ENCODE results near the gene SDF2L1.
A peak's percentile ranks its signal among the peaks of the same experiment; 100 is the strongest.
"Not testable (repeated sequence)": the region's sequence is repeated elsewhere in the genome, so short reads cannot be mapped to it uniquely, and the experiment has no call there.

Gene SDF2L1

GRCh38 chr22:21636629-21637218 is 5.4 kb upstream of the SDF2L1 start:
- no peaks in the 10 kb centered on the region for H3K9me3 ChIP-seq (ENCODE audit: control insufficient read depth, low read length)
- H3K27me3 ChIP-seq (replicated peaks; ENCODE audit: control insufficient read depth, insufficient read depth, low read length, poor library complexity, severe bottlenecking) = no peaks in the 10 kb centered on the region
- H3K4me1 ChIP-seq (ENCODE audit: control insufficient read depth, insufficient read depth, low read length, poor library complexity, severe bottlenecking) = peaks cover 4% of the 10 kb centered on the region
- H3K36me3 ChIP-seq (ENCODE audit: control insufficient read depth, insufficient read depth, low read length) = no peaks in the 10 kb centered on the region
- no peak overlapping the region for H3K4me3 ChIP-seq (ENCODE audit: insufficient read depth, low read depth, low read length, poor library complexity, severe bottlenecking)
- no peak for DNase-seq
- no peak overlapping the region for H3K27ac ChIP-seq (ENCODE audit: insufficient read depth, low read length, poor library complexity, severe bottlenecking)

- not testable (repeated sequence) for H3K4me3 ChIP-seq (ENCODE audit: insufficient read depth, low read depth, low read length, poor library complexity, severe bottlenecking); H3K4me1 ChIP-seq (ENCODE audit: control insufficient read depth, insufficient read depth, low read length, poor library complexity, severe bottlenecking); H3K9me3 ChIP-seq (ENCODE audit: control insufficient read depth, low read length); H3K36me3 ChIP-seq (ENCODE audit: control insufficient read depth, insufficient read depth, low read length); H3K27ac ChIP-seq (ENCODE audit: insufficient read depth, low read length, poor library complexity, severe bottlenecking); H3K27me3 ChIP-seq (replicated peaks; ENCODE audit: control insufficient read depth, insufficient read depth, low read length, poor library complexity, severe bottlenecking); DNase-seq
Observed at GRCh38 chr22:21637450-21637849, 4.7 kb upstream of the SDF2L1 start.

GRCh38 chr22:21639359-21639758 is 2.7 kb upstream of the SDF2L1 start:
- H3K36me3 ChIP-seq (ENCODE audit: control insufficient read depth, insufficient read depth, low read length) = no peaks in the 10 kb centered on the region
- DNase-seq = no peak
- H3K4me1 ChIP-seq (ENCODE audit: control insufficient read depth, insufficient read depth, low read length, poor library complexity, severe bottlenecking) = peaks cover 18% of the 10 kb centered on the region
- H3K9me3 ChIP-seq (ENCODE audit: control insufficient read depth, low read length) = no peaks in the 10 kb centered on the region
- H3K4me3 ChIP-seq (ENCODE audit: insufficient read depth, low read depth, low read length, poor library complexity, severe bottlenecking) = no peak overlapping the region
- H3K27ac ChIP-seq (ENCODE audit: insufficient read depth, low read length, poor library complexity, severe bottlenecking) = no peak overlapping the region
- no peaks in the 10 kb centered on the region for H3K27me3 ChIP-seq (replicated peaks; ENCODE audit: control insufficient read depth, insufficient read depth, low read length, poor library complexity, severe bottlenecking)

- H3K27me3 ChIP-seq (replicated peaks; ENCODE audit: control insufficient read depth, insufficient read depth, low read length, poor library complexity, severe bottlenecking) = no peaks in the 10 kb centered on the region
- H3K27ac ChIP-seq (ENCODE audit: insufficient read depth, low read length, poor library complexity, severe bottlenecking) = no peak overlapping the region
- H3K36me3 ChIP-seq (ENCODE audit: control insufficient read depth, insufficient read depth, low read length) = no peaks in the 10 kb centered on the region
- H3K4me1 ChIP-seq (ENCODE audit: control insufficient read depth, insufficient read depth, low read length, poor library complexity, severe bottlenecking) = peaks cover 18% of the 10 kb centered on the region
- no peaks in the 10 kb centered on the region for H3K9me3 ChIP-seq (ENCODE audit: control insufficient read depth, low read length)
- no peak for DNase-seq
- no peak overlapping the region for H3K4me3 ChIP-seq (ENCODE audit: insufficient read depth, low read depth, low read length, poor library complexity, severe bottlenecking)
Observed at GRCh38 chr22:21640810-21641209, 1.3 kb upstream of the SDF2L1 start.

- Histone ChIP-seq H3K4me3 (ENCODE audit: insufficient read depth, low read depth, low read length, poor library complexity, severe bottlenecking) (peak overlapping the region; percentile 54), H3K36me3 (ENCODE audit: control insufficient read depth, insufficient read depth, low read length) (no peaks in the 10 kb centered on the region), H3K27ac (ENCODE audit: insufficient read depth, low read length, poor library complexity, severe bottlenecking) (peak overlapping the region; percentile 33), H3K27me3 (replicated peaks; ENCODE audit: control insufficient read depth, insufficient read depth, low read length, poor library complexity, severe bottlenecking) (no peaks in the 10 kb centered on the region), H3K4me1 (ENCODE audit: control insufficient read depth, insufficient read depth, low read length, poor library complexity, severe bottlenecking) (peaks cover 18% of the 10 kb centered on the region), H3K9me3 (ENCODE audit: control insufficient read depth, low read length) (no peaks in the 10 kb centered on the region)
- DNase-seq = no peak
Observed at GRCh38 chr22:21641417-21641788, 699 bp upstream of the SDF2L1 start.

GRCh38 chr22:21642584-21643448 is 714 bp downstream of the SDF2L1 start:
- H3K36me3 ChIP-seq (ENCODE audit: control insufficient read depth, insufficient read depth, low read length) = no peaks in the 10 kb centered on the region
- H3K27ac ChIP-seq (ENCODE audit: insufficient read depth, low read length, poor library complexity, severe bottlenecking) = peak overlapping the region; percentile 68
- H3K4me1 ChIP-seq (ENCODE audit: control insufficient read depth, insufficient read depth, low read length, poor library complexity, severe bottlenecking) = peaks cover 24% of the 10 kb centered on the region
- no peaks in the 10 kb centered on the region for H3K9me3 ChIP-seq (ENCODE audit: control insufficient read depth, low read length)
- no peaks in the 10 kb centered on the region for H3K27me3 ChIP-seq (replicated peaks; ENCODE audit: control insufficient read depth, insufficient read depth, low read length, poor library complexity, severe bottlenecking)
- peak overlapping the region; percentile 54 for H3K4me3 ChIP-seq (ENCODE audit: insufficient read depth, low read depth, low read length, poor library complexity, severe bottlenecking)
- DNase-seq = peak in 2 of 3 donors; percentile 25 to 34

GRCh38 chr22:21643533-21644357 is 1.6 kb downstream of the SDF2L1 start:
- H3K27me3 ChIP-seq (replicated peaks; ENCODE audit: control insufficient read depth, insufficient read depth, low read length, poor library complexity, severe bottlenecking) = no peaks in the 10 kb centered on the region
- DNase-seq = no peak
- peaks cover 24% of the 10 kb centered on the region for H3K4me1 ChIP-seq (ENCODE audit: control insufficient read depth, insufficient read depth, low read length, poor library complexity, severe bottlenecking)
- H3K9me3 ChIP-seq (ENCODE audit: control insufficient read depth, low read length) = no peaks in the 10 kb centered on the region
- H3K36me3 ChIP-seq (ENCODE audit: control insufficient read depth, insufficient read depth, low read length) = no peaks in the 10 kb centered on the region
- H3K27ac ChIP-seq (ENCODE audit: insufficient read depth, low read length, poor library complexity, severe bottlenecking) = no peak overlapping the region
- no peak overlapping the region for H3K4me3 ChIP-seq (ENCODE audit: insufficient read depth, low read depth, low read length, poor library complexity, severe bottlenecking)

- H3K27me3 ChIP-seq (replicated peaks; ENCODE audit: control insufficient read depth, insufficient read depth, low read length, poor library complexity, severe bottlenecking); H3K27ac ChIP-seq (ENCODE audit: insufficient read depth, low read length, poor library complexity, severe bottlenecking); H3K4me3 ChIP-seq (ENCODE audit: insufficient read depth, low read depth, low read length, poor library complexity, severe bottlenecking); DNase-seq; H3K9me3 ChIP-seq (ENCODE audit: control insufficient read depth, low read length); H3K36me3 ChIP-seq (ENCODE audit: control insufficient read depth, insufficient read depth, low read length): not testable (repeated sequence)
- H3K4me1 ChIP-seq (ENCODE audit: control insufficient read depth, insufficient read depth, low read length, poor library complexity, severe bottlenecking) = peaks cover 24% of the 10 kb centered on the region
Observed at GRCh38 chr22:21645513-21645912, 3.4 kb downstream of the SDF2L1 start.

- Histone ChIP-seq H3K4me3 (ENCODE audit: insufficient read depth, low read depth, low read length, poor library complexity, severe bottlenecking) (no peak overlapping the region), H3K9me3 (ENCODE audit: control insufficient read depth, low read length) (no peaks in the 10 kb centered on the region), H3K36me3 (ENCODE audit: control insufficient read depth, insufficient read depth, low read length) (no peaks in the 10 kb centered on the region), H3K27ac (ENCODE audit: insufficient read depth, low read length, poor library complexity, severe bottlenecking) (no peak overlapping the region), H3K4me1 (ENCODE audit: control insufficient read depth, insufficient read depth, low read length, poor library complexity, severe bottlenecking) (peaks cover 27% of the 10 kb centered on the region), H3K27me3 (replicated peaks; ENCODE audit: control insufficient read depth, insufficient read depth, low read length, poor library complexity, severe bottlenecking) (no peaks in the 10 kb centered on the region)
- DNase-seq = peak; percentile 57 to 67 (median 67)
Observed at GRCh38 chr22:21646608-21647590, 4.8 kb downstream of the SDF2L1 start.
